Activated CD4-positive, alpha-beta memory T cell treated with anti-CD3 and anti-CD28 coated beads for 36 hours (primary cell): ENCODE data around the gene ITPR3. TPM values are rescaled to one million over a fixed set of nuclear protein-coding genes. Genes with fewer than 3 reads are reported as not detected.
"Not testable (repeated sequence)": the region's sequence is repeated elsewhere in the genome, so short reads cannot be mapped to it uniquely, and the experiment has no call there.

ENCODE experiments used
- CTCF ChIA-PET: fragments of 350-600 bp; sonication (Branson Sonifier 250); formaldehyde crosslinking; loops from one replicate; lab custom pipeline; 2021; ENCODE audit warnings: antibody characterized with exemption, inconsistent platforms; lab: Charles Lee
- POLR2A ChIA-PET: fragments of 350-600 bp; sonication (Branson Sonifier 250); formaldehyde crosslinking; loops from one replicate; lab custom pipeline; 2021; ENCODE audit warnings: antibody characterized with exemption; lab: Charles Lee
- DNase-seq: peaks from one replicate; pipeline ENCODE4 v3.0.0-alpha.2; 2020
- H3K27ac Mint-ChIP-seq: one replicate; pipeline ENCODE4 v1.8.0; 2021; ENCODE audit warnings: mixed read lengths
- H3K27me3 Mint-ChIP-seq: one replicate; pipeline ENCODE4 v1.8.0; 2021; ENCODE audit warnings: mixed read lengths
- H3K36me3 Mint-ChIP-seq: one replicate; pipeline ENCODE4 v1.8.0; 2021; ENCODE audit warnings: mixed read lengths
- H3K4me1 Mint-ChIP-seq: one replicate; pipeline ENCODE4 v1.8.0; 2021; ENCODE audit warnings: low read depth, mixed read lengths
- H3K4me3 Mint-ChIP-seq: one replicate; pipeline ENCODE4 v1.8.0; 2021; ENCODE audit warnings: mild to moderate bottlenecking, mixed read lengths
- H3K9me3 Mint-ChIP-seq: one replicate; pipeline ENCODE4 v1.8.0; 2021; ENCODE audit warnings: mixed read lengths
- intact Hi-C: fragments of 100-400 bp; cut with micrococcal nuclease; formaldehyde crosslinking; loops from one replicate; pipeline ENCODE4 v1.15.1; 2023
- total RNA-seq, 2 experiments: library from RNA; stranded (reverse); gene quantifications; one replicate each; pipeline ENCODE4 v1.2.3, GENCODE V29; 2021

The ITPR3 gene
- total RNA-seq, 2 experiments from 2014 or later = 41.6 to 45.6 TPM

GRCh38 chr6:33591424-33592032, 29.6 kb upstream of the ITPR3 start:
- ChIA-PET POLR2A (no interaction called here), CTCF (interaction anchor here (1.1 to 2.5 kb wide), 3 partner anchors 16 to 30 kb away, joined by 4 to 11 read pairs (median 5); partner anchors contain the start of gene ITPR3)
- H3K36me3 Mint-ChIP-seq = no peaks in the 10 kb centered on the region
- H3K4me3 Mint-ChIP-seq = no peak overlapping the region
- DNase-seq = no peak
- H3K27ac Mint-ChIP-seq = peak overlapping the region; percentile 34
- peaks cover 32% of the 10 kb centered on the region for H3K4me1 Mint-ChIP-seq
- no peaks in the 10 kb centered on the region for H3K9me3 Mint-ChIP-seq
- intact Hi-C loops = no loop called here
- no peaks in the 10 kb centered on the region for H3K27me3 Mint-ChIP-seq

GRCh38 chr6:33592280-33592594, 28.9 kb upstream of the ITPR3 start:
- POLR2A ChIA-PET = no interaction called here
- H3K36me3 Mint-ChIP-seq = no peaks in the 10 kb centered on the region
- H3K4me3 Mint-ChIP-seq = peak overlapping the region; percentile 60
- H3K4me1 Mint-ChIP-seq = peaks cover 37% of the 10 kb centered on the region
- CTCF ChIA-PET = interaction anchor here (1.1 to 2.5 kb wide), 3 partner anchors 15 to 29 kb away, joined by 4 to 11 read pairs (median 5); partner anchors contain the start of gene ITPR3
- no peak for DNase-seq
- no peaks in the 10 kb centered on the region for H3K9me3 Mint-ChIP-seq
- intact Hi-C loops = no loop called here
- no peaks in the 10 kb centered on the region for H3K27me3 Mint-ChIP-seq
- H3K27ac Mint-ChIP-seq = no peak overlapping the region

- H3K27me3 Mint-ChIP-seq = no peaks in the 10 kb centered on the region
- H3K36me3 Mint-ChIP-seq = no peaks in the 10 kb centered on the region
- POLR2A ChIA-PET = no interaction called here
Observed at GRCh38 chr6:33592595-33593413, 28.3 kb upstream of the ITPR3 start.

DNA sequence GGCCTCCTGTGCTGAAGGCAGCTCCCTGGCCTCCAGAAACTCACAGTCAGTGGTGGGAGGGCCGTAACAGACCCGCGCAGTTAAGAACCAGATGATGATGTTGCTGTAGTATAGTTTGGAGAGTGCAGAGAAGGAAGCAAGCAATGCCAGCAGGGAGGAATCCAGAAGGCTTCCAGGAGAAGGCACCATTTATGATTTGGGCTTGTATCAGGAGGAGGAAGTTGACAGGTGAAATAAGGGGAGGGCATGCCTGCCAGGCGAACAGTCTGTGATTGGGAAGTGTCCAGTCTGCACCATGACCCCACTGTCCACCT, 27.8 kb upstream of the ITPR3 start:
- ChIA-PET CTCF (interaction anchor here (2.5 kb wide), 1 partner anchor 14 kb away, joined by 11 read pairs; no protein-coding TSS in a partner anchor), POLR2A (no interaction called here)
- peaks cover 37% of the 10 kb centered on the region for H3K4me1 Mint-ChIP-seq
- H3K27me3 Mint-ChIP-seq = no peaks in the 10 kb centered on the region
- intact Hi-C loops = no loop called here
- no peaks in the 10 kb centered on the region for H3K9me3 Mint-ChIP-seq
- no peak for DNase-seq
- H3K4me3 Mint-ChIP-seq = peak overlapping the region; percentile 60
- no peak overlapping the region for H3K27ac Mint-ChIP-seq
- no peaks in the 10 kb centered on the region for H3K36me3 Mint-ChIP-seq

More at GRCh38 chr6:33592595-33593413, 28.3 kb upstream of the ITPR3 start:
- intact Hi-C loops = no loop called here
- Mint-ChIP-seq H3K9me3 (no peaks in the 10 kb centered on the region), H3K4me1 (peaks cover 37% of the 10 kb centered on the region), H3K27ac (no peak overlapping the region), H3K4me3 (peak overlapping the region; percentile 60)
- peak; percentile 63 for DNase-seq
- CTCF ChIA-PET = interaction anchor here (1.3 to 2.5 kb wide), 2 partner anchors 15 to 23 kb away, joined by 4 to 11 read pairs; no protein-coding TSS in a partner anchor

DNA sequence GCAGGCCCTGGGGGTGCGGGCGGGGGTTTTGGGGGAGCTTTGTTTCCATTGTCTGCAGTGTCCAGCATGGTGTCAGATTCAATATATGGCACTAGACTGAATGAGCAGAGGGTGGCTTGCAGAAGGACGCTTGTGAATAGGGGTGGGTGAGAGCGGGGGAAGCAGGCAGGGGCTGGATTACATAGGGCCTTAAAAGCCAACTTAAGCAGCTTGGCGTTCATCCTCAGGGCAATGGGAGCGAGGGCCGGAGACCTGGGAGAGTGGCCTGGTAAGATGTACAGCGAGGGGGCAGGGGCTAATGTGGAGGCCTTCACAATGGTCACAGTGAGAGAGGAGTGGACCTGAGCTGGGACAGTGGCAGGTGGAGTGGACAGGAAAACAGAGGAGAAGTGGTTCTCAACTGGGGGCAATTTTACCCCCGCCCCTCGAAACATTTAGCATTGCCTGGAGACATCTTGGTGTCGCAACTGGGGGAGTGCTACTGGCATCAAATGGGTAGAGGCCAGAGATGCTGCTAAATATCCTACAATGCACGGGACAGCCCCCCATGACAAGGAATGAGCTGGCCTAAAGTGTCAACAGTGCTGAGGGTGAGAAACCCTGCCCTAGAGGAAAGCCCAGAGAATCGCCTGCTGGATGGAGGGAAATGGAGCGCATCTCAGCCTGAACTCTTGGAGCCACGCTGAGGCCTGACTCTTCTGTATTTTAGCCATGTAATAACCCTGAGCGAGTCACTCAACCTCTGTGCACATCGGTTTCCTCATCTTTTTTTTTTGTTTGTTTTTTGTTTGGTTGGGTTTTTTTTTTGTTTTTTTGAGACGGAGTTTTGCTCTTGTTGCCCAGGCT, 25.9 kb upstream of the ITPR3 start:
- no peak overlapping the region for H3K27ac Mint-ChIP-seq
- H3K9me3 Mint-ChIP-seq = no peaks in the 10 kb centered on the region
- H3K4me3 Mint-ChIP-seq = no peak overlapping the region
- H3K4me1 Mint-ChIP-seq = peaks cover 31% of the 10 kb centered on the region
- no peak for DNase-seq
- intact Hi-C loops = no loop called here
- CTCF ChIA-PET = interaction anchor here (0.7 kb wide), 2 partner anchors 15 to 572 kb away, joined by 3 read pairs; partner anchors contain the start of gene BAK1
- no peaks in the 10 kb centered on the region for H3K36me3 Mint-ChIP-seq
- H3K27me3 Mint-ChIP-seq = no peaks in the 10 kb centered on the region
- POLR2A ChIA-PET = no interaction called here

GRCh38 chr6:33596894-33597293, 24.2 kb upstream of the ITPR3 start:
- H3K27ac Mint-ChIP-seq, intact Hi-C loops, H3K27me3 Mint-ChIP-seq, POLR2A ChIA-PET, H3K9me3 Mint-ChIP-seq, H3K4me3 Mint-ChIP-seq, H3K36me3 Mint-ChIP-seq: not testable (repeated sequence)
- CTCF ChIA-PET = interaction anchor here (0.8 to 2.0 kb wide), 2 partner anchors 11 to 12 kb away, joined by 3 to 11 read pairs; no protein-coding TSS in a partner anchor
- H3K4me1 Mint-ChIP-seq = peaks cover 24% of the 10 kb centered on the region
- peak; percentile 47 for DNase-seq

- intact Hi-C loops = no loop called here
- peaks cover 17% of the 10 kb centered on the region for H3K4me1 Mint-ChIP-seq
- CTCF ChIA-PET = interaction anchor here (1.3 to 2.0 kb wide), 2 partner anchors 10 to 11 kb away, joined by 4 to 11 read pairs; no protein-coding TSS in a partner anchor
- H3K4me3 Mint-ChIP-seq = no peak overlapping the region
- H3K27ac Mint-ChIP-seq = no peak overlapping the region
- no peaks in the 10 kb centered on the region for H3K9me3 Mint-ChIP-seq
- no peaks in the 10 kb centered on the region for H3K36me3 Mint-ChIP-seq
- POLR2A ChIA-PET = no interaction called here
- H3K27me3 Mint-ChIP-seq = no peaks in the 10 kb centered on the region
- DNase-seq = no peak
Observed at GRCh38 chr6:33597551-33598322, 23.4 kb upstream of the ITPR3 start.

DNA sequence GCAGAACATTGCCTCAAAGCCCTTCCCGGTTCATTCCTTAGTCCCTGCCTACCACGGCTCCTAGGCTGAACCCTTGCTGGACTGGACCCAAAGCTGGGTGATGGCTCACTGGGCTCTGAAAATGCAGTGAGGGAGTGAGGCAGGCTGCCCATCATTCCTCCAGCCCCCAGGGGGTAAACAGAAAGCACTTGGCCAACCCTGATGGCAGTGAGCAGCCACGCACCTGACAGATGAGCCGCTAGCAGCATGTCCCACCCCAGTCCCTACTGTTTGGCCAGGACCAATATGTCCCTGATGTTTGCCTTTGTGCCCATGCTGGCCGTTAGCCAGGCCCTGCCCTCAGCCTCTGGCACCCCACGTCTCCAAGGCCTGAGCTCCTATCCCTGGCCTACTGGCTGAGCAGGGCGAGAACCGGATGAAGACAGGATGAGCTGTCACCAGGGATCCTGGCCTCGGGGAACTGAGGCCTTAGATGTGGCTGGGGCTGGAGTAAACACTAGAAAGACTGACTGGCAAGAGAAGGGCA, 21.6 kb upstream of the ITPR3 start:
- H3K36me3 Mint-ChIP-seq = no peaks in the 10 kb centered on the region
- POLR2A ChIA-PET = no interaction called here
- intact Hi-C loops = no loop called here

GRCh38 chr6:33600761-33601160, 20.4 kb upstream of the ITPR3 start:
- no peaks in the 10 kb centered on the region for H3K9me3 Mint-ChIP-seq
- CTCF ChIA-PET = interaction anchor here (1.0 to 2.4 kb wide), 2 partner anchors 11 to 38 kb away, joined by 3 to 6 read pairs; no protein-coding TSS in a partner anchor
- H3K4me3 Mint-ChIP-seq = no peak overlapping the region
- DNase-seq = no peak
- intact Hi-C loops = no loop called here
- POLR2A ChIA-PET = no interaction called here
- no peaks in the 10 kb centered on the region for H3K36me3 Mint-ChIP-seq
- H3K4me1 Mint-ChIP-seq = peaks cover 6% of the 10 kb centered on the region
- H3K27me3 Mint-ChIP-seq = no peaks in the 10 kb centered on the region
- H3K27ac Mint-ChIP-seq = no peak overlapping the region

More for the DNA sequence above, 21.6 kb upstream of the ITPR3 start:
- no peaks in the 10 kb centered on the region for H3K9me3 Mint-ChIP-seq
- peaks cover 9% of the 10 kb centered on the region for H3K4me1 Mint-ChIP-seq
- peak overlapping the region; percentile 21 for H3K27ac Mint-ChIP-seq
- H3K4me3 Mint-ChIP-seq = no peak overlapping the region
- no peak for DNase-seq
- CTCF ChIA-PET = interaction anchor here (2.4 kb wide), 1 partner anchor 10 kb away, joined by 6 read pairs; no protein-coding TSS in a partner anchor
- H3K27me3 Mint-ChIP-seq = no peaks in the 10 kb centered on the region

- Mint-ChIP-seq H3K9me3 (no peaks in the 10 kb centered on the region), H3K36me3 (no peaks in the 10 kb centered on the region), H3K27me3 (no peaks in the 10 kb centered on the region), H3K4me1 (no peaks in the 10 kb centered on the region), H3K4me3 (no peak overlapping the region), H3K27ac (no peak overlapping the region)
- POLR2A ChIA-PET = no interaction called here
- DNase-seq = no peak
- CTCF ChIA-PET = interaction anchor here (0.7 kb wide), 1 partner anchor 12 kb away, joined by 3 read pairs; no protein-coding TSS in a partner anchor
- intact Hi-C loops = no loop called here
Observed at GRCh38 chr6:33602180-33602579, 18.9 kb upstream of the ITPR3 start.
